NCI-H128 (cell line): ENCODE data around the gene HYDIN.

Experiments used
- DNase-seq: peaks from one replicate; lab custom pipeline; 2025; ENCODE audit not compliant: unreplicated experiment; lab: John Stamatoyannopoulos, UW

The HYDIN gene

DNA sequence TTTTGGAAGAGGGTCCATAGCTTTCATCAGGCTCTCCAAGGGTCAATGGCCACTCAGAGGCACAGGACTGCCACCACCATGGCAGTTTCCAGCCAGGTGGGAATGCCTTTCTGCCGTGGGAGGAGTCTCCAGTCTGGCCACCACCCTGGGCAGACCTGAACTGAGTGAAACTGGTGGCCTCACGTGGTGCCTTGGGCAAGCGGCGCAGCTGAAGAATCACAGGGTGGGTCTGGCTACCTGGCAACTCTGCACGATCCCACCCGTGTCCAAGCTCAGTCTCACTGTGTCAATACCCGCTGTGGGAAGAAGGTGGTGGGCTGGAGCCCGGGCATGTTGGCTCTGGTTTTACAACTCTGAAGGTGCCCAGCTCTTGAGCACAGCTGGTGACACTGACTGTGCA, 461.4 kb downstream of the HYDIN start:
- no peak for DNase-seq

DNA sequence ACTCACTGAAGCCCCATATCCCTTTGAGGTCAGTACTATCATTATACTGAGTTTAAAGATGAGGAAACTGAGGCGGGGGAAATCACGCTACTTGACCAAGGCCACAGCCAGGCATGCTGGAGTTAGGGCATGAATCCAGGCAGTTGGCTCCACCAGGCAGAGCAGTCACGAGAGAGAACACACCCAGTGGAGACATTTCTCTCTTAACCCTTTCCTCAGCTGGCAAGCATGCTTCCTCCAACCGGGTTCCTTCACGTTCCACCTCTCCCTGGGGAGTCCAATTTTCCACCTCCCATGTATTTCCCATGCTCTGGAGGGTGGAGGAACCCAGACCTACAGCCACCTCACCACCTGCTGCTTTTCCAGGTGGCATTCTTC, 462.3 kb downstream of the HYDIN start:
- DNase-seq = no peak

DNA sequence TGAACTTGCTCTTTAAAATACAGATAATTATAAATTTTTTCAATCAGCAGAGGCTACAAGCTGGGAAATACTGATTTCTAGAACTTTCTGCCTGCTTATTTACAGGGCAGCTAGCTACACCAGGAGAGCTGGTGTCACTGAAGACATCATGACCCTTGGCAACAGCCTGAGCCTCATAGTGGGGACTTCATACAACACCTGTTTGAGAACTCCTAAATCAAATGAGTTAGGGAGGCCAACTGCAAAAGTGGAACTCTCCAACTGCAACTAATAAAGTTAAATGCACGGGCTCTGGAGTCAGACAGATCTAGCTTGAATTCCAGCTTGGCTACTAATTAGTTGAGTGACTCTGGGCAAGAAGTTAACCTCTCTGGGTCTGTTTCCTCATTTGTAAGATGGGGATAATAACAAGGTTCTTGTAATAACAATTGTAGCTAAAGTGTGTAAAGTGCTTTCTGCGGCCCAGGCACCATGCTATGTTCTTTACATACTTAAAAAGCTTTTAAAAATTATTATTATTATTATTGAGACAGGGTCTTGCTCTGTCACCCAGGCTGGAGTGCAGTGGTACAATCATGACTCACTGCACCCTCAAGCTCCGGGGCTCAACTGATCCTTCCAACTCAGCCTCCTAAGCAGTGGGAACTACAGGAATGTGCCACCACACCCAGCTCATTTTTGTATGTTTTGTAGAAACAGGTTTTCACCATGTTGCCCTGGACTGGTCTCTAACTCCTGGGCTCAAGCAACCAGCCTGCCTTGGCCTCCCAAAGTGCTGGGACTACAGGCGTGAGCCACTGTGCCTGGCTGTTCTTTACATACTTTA, 462.9 kb downstream of the HYDIN start:
- no peak for DNase-seq

DNA sequence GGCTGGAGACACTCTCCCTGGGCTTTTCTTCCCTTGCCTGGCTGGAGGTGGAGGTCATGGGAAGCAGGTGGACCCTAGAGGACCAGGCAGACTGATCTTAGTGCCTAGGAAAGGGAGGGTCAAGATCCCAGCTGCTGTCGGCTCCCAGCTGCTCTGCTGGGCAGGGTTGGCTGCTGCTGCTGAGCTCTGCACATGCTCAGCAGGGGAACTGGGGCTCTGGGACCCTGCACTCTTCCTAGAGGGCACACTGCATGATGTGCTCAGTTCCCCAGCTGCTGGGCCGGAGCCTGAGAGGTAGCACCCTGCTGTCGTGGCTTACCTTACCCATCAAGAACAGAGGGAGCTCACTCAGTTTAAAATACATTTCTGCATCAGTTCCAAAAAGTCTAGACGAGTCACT, 463.9 kb downstream of the HYDIN start:
- no peak for DNase-seq

DNA sequence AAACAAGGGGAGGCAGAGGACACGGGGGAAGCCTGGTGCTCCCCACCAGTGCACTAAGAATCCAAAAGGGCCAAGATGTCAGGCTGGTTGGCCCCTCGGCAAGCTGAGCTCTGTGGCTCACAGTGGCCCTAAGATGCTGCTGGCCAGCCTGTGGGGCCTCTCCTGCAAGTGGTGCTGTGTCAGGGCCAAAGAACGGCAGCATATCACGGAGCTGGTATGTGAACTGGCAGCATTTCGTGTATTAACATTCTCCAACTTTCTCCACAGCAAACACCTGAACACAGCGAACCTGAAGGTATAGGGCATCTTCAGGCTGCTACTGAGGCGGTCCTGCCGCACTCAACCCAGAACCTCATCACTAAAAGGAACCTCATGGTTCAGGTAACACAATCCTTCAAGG, 464.3 kb downstream of the HYDIN start:
- DNase-seq = no peak

DNA sequence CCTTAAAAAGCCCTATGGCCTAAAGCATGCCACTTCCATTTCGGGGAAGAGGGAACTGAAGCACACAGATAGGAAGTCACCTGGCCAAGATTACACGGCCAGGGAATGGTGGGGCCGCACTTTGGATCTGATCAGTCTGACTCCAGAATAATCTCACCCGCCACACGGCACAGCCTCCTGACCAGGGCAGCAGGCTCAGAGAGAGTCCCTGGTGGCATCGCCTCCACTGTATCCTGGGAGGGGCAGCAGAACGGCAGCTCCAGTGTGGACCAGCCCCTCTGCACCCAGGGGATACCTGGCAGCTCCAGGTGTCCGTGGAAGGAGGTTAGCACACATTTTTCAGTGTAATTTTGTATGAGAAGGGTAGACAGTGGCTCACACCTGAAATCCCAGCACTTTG, 465.0 kb downstream of the HYDIN start:
- no peak for DNase-seq

DNA sequence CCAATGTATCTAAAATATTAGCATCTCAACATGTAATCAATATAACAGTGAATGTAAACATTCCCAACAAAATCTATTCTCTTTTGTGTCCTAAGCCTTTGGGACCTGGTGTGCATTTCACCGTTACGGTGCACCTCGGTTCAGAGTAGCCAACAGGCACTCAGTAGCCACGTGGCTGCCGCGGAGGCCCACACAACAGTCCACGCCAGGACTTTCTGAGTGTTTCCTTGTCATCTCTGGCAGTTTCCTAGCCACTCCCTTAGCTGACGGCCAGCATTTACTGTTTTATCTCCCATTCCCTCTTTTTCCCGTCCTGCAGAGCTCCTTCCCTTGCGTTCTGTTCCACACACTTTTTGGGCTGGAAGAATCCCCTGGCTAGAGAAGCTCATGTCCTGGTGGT, 465.9 kb downstream of the HYDIN start:
- no peak for DNase-seq

DNA sequence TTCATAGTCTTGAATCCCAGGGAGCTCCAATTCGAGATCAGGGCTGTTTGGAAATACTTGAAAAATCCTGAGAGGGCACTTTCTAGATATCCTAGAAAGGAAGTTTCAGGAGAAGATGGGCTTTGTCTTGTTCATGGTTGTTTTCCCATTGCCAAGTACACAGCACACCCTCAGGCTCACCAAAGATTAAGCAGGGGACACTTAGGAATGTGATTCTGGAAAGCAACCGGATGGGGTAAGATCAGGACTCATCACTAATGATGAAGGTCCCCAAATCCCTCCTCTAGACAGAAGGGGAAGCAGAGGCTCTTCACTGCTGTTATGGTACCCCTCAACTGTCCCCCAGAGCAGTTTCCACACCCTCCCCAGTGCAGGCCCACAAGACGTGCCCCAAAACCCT, 470.3 kb downstream of the HYDIN start:
- no peak for DNase-seq

DNA sequence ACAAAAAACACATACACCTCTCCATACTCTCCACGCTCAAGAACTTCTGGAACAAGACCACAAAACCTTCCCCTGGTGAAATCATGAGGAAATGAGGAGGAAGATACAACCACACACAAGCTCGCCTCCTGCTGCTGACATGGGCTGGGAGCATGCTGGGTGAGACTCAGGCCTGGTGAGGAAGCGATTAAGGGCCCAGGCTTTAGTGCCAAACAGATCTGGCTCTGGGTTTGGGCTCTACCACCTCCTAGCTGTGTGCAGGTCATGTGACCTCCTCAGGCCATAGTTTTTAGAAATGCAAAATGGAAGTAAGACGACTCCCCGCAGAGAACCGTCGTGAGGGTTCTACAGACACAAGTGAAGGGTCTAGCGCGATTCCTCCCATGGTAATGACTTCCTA, 470.9 kb downstream of the HYDIN start:
- no peak for DNase-seq

DNA sequence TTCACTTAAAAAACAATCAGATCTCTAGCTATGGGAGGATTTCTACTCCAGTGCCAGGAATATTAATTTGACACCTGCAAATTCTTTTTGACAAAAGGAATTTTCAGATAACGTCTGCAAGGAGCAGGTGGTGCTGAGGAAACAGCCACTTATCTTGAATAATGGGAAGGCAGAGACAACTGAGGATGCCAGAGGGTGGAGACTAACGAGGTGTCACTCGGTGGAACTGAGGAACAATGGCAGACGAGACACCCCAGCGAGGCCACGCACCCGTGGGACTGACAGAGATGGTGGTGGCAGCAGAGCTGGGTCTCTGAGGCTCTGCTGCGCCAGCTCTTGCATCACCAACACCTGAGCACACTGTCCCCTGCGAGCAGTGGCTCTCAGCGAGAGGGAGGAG, 471.7 kb downstream of the HYDIN start:
- DNase-seq = no peak
